LHCN-M2 (cell line): ENCODE data around the gene HIC1. TPM values are rescaled to one million over a fixed set of nuclear protein-coding genes. Genes with fewer than 3 reads are reported as not detected.

Experiments used
- DNase-seq: peaks from one replicate; pipeline ENCODE4 v3.0.0-alpha.2; 2012; ENCODE audit warnings: low read depth
- total RNA-seq: library from RNA; depleted of rRNA; stranded (reverse); fragments of >200 nt; gene quantifications from 2 replicates; pipeline ENCODE4 v1.2.3, GENCODE V29; 2014

The HIC1 gene
- total RNA-seq, 1 experiment from 2014 or later, result 8.8 TPM

DNA sequence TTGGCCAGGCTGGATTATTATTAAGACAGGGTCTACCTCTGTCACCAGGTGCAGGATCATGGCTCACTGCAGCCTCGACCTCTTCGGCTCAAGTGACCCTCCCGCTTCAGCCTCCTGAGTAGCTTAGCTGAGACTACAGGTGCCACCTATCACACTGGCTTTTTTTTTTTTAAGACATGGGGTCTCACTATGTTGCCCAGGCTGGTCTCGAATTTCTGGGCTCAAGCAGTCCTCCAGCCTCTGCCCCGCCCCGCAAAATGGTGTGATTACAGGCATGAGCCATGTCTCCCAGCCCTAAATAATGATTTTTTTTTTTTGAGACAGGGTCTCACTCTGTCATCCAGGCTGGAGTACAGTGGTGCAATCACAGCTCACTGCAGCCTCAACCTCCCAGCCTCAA, 7.3 kb upstream of the HIC1 start:
- DNase-seq, result no peak

DNA sequence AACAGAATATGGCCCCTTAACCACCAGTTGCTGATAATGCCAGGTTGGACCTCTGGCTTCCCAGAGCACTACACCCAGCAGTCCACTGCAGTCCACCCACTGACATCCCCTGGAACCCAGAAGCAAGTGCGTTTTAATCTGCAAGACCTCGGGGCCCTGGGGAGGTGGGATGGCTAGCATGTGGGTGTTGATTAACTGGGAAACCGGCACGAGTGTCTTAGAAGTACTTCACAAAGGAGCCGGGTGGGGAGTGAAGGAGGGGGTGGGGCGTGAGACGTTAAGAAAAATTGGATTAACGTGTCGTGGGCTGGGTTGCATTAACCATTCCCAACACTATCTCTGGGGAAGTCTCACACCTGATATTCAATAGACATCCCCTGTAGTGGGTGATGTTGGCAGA, 6.1 kb upstream of the HIC1 start:
- no peak for DNase-seq

DNA sequence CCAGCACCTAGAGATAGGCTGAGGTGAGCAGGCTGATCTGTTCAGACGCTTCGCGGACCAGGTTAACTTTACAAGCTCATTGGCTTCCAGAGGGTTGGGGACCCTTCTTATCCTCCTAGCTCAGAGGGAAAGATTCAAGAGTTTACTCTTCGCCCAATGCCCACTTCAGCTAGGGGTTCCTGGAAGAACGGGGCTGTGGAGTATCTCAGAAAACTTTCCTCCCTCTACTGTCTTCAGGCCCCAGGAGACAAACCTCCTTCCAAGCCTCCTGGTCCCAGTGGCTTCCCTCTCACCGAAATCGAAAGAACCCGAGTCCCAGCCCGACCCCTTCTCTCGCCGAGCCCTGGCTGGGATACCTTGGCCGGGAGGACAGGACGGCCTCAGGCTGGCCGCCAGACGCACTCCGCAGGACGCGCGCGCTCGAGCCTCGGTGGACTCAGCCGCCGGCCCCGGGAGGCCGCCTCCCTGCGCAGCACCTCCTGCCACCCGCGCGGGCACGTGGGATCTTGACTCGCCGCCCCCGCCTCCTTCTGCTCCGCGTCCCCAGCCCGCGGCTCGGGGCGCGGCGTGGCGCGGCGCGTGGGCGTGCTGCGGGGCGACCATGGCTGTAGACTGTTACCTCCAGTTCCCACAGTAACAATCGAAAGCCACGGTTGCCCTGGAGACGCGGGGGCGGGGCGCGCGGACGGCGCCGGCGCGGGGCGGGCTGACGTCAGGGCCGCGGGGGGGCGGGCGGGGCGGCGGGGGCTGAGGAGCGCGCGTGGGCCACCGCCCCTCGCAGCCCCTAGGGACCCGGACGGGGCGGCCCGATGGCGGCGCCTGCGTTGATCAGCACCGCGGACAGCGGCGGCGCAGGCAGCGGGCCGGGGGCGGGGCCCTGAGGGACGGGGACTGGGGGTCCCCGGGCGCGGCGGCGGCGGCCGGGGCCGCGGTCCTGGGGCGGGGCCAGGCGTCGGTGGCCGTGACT, 5.3 kb upstream of the HIC1 start:
- DNase-seq, result peak; percentile 74

DNA sequence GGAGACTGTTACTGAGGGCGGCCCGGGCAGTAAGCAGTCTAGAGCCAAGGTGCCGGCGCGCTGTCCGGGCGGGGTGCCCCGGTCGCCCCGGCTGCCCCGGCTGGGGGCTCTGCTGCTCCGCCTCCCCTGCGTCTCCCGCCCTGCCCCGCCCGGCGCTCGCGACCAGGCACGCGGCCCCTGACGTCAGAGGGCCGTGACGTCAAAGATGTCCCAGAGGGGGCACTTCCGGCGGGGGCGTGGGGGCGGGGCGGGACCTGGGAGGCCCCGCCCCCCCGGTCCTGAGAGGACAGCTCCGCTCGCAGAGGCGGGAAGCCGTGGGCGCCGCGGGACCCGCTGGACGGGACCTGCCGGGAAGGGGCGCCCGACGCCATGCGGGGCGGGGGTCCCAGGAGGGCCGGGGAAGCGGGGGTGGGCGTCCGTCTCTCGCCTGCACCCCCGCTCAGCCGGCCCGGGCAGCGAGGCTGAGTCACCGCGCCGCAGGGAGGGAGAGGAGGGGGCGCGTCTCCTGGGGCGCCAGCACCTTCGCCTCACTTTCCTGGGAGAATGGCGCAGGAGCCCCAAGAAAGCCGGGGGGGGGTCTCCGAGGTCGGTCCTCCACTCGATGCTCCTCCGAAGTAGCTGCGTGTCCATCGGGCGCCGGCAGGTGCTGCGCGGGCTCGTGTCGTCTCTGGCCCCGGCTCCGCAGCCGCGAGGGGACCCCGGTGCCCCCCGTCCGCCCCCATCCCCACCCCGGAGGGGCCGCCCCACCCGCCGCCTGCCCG, 4.4 kb upstream of the HIC1 start:
- peak; percentile 67 for DNase-seq

DNA sequence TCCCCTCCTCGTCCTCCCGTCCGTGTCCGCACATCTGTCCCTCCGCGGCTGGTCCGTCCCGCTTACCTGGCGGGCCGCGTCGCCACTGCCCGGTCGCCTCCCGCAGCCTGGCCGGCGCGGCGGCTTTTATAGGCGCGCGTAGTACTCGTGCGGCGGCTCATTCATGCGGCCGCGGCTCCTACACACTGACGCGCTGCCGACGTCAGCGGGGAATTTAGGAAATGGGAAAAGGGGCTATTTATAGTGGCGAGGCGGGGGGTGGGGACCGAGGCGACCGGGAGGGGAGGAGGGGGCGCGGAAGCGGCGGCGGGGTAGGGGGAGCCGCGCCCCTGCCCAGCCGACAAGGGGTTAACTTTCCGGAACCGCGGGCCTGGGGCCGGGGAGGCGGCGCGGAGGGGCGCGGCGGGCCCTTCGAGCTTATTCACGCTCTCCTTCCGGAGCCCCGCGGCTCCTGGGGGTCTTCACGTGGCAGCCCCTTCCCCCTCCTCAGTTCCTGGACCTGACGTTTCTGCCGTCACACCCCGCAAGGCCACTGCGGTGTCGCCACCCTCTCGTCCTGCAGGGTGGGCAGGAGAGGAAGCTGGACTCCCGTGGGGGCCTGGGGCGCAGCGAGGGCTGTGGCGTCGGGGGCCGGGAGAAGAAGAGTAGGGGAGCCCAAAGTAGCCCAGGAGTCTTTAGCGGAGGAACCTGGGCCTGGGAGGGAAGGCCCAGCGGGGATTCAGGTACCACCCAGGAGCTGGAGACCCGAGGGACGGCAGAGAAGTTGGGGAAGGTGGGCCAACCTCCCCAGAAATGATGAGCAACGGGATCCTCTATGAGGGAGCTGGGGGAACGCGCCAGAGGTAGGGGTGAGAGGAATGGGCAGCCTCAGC, 3.6 kb upstream of the HIC1 start:
- DNase-seq, result no peak

DNA sequence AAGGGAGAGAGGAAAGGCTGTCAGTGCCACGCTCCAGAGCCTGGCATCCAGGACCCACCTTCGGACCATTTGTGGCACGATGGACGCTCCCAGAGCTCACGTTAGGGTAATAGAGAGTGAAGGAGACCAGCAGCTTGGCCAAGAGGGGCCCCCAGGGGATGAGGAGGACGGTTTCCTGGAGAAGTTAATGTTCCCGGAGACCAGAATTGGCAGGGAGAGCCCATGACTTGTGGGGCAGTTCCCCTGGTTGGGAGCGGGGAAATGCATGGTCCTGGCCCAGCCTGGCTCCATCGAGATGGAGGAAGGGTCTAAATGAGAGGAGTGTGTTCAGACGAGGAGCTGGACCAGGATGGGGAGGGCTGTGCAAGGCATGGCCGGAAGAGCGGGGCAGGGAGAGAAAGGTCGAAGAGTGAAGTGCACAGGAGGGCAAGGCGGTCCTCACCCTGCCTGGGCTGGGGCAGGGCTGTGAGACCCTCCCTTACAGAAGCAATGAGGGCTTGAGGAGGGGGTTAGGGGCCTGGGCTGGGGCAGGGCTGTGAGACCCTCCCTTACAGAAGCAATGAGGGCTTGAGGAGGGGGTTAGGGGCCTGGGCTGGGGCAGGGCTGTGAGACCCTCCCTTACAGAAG, 2.9 kb upstream of the HIC1 start:
- no peak for DNase-seq

DNA sequence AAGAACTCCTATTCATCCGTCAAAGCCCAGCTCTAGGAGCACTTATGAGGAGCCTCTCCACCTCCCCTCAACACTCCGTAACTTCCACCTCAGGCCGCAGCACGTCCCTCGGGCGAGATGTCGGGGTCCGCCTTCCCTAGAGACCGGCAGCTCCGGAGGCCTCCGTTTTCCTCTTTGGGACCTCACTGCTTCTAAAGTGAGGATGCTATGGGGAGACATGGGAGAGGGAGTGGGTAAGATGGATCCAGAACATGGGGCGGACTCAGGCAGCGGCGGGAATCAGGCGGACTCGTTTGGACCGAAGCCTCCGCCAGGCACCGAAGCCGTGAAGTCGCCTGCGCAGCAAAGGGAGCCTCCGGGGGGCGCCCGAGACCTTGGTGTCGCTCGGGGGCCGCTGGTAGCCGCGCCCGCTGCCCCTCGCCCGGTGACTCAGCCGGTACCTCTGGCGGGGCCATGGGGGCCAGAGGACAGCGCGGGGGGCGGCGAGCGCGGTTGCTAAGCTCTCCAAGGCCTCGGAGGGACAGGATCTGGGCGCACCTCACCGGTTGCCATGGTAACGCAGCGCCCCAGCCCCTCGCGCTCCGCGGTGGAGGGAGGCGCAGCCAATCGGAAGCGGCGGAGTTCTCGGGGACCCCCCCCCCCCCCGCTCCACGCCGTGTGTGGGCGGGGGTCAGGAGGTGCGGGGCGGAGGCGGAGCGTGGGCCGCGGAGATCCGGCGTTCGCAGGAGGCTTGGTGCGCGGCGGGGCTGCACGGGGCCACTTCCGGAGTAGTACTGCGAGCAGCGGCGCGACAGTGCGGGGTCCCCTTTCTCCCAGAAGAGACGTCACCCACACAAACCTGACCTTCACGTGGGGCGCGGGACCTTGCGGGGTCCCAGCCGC, 1.3 kb upstream of the HIC1 start:
- no peak for DNase-seq

DNA sequence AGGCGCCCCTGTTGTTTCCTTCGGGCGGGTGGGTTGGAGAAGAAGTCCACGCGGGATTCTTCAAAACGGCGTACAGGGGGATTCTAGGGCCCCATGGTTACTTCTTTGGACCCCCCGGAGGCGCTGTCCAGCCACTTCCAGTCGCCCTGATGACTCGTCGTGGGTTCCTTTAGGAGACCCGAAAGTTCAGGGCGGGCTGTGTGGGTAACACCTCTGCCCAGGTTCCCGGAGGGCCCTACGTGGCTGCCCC, 716 bp upstream of the HIC1 start:
- no peak for DNase-seq

DNA sequence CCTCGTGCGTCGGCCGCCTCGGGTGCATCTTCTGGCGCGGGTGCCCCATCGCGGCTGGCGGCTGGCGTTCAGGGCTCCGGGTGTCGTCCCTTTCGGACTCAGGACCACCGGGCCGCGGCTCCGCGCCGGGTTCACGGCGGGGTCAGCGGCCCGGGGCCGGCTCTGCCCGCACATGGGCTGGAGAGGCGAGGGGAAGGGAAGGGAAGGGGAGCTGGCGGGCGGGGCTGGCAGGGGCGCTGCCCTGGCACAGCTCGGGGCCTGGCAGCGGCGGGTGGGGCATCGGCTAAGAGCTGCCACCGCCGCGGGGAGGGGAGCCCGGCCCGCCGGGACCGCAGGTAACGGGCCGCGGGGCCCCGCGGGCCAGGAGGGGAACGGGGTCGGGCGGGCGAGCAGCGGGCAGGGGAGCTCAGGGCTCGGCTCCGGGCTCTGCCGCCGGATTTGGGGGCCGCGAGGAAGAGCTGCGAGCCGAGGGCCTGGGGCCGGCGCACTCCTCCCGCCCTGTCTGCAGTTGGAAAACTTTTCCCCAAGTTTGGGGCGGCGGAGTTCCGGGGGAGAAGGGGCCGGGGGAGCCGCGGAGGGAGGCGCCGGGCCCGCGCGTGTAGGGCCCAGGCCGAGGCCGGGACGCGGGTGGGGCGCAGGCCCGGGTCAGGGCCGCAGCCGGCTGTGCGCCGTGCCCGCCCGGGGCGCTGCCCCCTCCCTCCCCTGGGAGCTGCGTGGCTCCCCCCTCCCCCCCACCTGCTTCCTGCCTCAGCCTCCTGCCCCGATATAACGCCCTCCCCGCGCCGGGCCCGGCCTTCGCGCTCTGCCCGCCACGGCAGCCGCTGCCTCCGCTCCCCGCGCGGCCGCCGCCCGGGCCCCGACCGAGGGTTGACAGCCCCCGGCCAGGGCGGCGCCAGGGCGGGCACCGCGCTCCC, 646 bp downstream of the HIC1 start:
- DNase-seq, result no peak

DNA sequence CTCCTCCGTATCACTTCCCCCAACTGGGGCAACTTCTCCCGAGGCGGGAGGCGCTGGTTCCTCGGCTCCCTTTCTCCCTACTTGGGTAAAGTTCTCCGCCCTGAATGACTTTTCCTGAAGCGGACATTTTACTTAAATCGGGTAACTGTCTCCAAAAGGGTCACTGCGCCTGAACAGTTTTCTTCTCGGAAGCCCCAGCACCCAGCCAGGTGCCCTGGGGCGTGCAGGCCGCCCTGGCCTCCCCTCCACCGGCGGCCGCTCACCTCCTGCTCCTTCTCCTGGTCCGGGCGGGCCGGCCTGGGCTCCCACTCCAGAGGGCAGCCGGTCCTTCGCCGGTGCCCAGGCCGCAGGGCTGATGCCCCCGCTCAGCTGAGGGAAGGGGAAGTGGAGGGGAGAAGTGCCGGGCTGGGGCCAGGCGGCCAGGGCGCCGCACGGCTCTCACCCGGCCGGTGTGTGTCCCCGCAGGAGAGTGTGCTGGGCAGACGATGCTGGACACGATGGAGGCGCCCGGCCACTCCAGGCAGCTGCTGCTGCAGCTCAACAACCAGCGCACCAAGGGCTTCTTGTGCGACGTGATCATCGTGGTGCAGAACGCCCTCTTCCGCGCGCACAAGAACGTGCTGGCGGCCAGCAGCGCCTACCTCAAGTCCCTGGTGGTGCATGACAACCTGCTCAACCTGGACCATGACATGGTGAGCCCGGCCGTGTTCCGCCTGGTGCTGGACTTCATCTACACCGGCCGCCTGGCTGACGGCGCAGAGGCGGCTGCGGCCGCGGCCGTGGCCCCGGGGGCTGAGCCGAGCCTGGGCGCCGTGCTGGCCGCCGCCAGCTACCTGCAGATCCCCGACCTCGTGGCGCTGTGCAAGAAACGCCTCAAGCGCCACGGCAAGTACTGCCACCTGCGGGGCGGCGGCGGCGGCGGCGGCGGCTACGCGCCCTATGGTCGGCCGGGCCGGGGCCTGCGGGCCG, 1.6 kb downstream of the HIC1 start:
- no peak for DNase-seq

DNA sequence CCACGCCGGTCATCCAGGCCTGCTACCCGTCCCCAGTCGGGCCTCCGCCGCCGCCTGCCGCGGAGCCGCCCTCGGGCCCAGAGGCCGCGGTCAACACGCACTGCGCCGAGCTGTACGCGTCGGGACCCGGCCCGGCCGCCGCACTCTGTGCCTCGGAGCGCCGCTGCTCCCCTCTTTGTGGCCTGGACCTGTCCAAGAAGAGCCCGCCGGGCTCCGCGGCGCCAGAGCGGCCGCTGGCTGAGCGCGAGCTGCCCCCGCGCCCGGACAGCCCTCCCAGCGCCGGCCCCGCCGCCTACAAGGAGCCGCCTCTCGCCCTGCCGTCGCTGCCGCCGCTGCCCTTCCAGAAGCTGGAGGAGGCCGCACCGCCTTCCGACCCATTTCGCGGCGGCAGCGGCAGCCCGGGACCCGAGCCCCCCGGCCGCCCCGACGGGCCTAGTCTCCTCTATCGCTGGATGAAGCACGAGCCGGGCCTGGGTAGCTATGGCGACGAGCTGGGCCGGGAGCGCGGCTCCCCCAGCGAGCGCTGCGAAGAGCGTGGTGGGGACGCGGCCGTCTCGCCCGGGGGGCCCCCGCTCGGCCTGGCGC, 2.4 kb downstream of the HIC1 start:
- no peak for DNase-seq

DNA sequence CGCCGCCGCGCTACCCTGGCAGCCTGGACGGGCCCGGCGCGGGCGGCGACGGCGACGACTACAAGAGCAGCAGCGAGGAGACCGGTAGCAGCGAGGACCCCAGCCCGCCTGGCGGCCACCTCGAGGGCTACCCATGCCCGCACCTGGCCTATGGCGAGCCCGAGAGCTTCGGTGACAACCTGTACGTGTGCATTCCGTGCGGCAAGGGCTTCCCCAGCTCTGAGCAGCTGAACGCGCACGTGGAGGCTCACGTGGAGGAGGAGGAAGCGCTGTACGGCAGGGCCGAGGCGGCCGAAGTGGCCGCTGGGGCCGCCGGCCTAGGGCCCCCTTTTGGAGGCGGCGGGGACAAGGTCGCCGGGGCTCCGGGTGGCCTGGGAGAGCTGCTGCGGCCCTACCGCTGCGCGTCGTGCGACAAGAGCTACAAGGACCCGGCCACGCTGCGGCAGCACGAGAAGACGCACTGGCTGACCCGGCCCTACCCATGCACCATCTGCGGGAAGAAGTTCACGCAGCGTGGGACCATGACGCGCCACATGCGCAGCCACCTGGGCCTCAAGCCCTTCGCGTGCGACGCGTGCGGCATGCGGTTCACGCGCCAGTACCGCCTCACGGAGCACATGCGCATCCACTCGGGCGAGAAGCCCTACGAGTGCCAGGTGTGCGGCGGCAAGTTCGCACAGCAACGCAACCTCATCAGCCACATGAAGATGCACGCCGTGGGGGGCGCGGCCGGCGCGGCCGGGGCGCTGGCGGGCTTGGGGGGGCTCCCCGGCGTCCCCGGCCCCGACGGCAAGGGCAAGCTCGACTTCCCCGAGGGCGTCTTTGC, 3.1 kb downstream of the HIC1 start:
- DNase-seq, result no peak

DNA sequence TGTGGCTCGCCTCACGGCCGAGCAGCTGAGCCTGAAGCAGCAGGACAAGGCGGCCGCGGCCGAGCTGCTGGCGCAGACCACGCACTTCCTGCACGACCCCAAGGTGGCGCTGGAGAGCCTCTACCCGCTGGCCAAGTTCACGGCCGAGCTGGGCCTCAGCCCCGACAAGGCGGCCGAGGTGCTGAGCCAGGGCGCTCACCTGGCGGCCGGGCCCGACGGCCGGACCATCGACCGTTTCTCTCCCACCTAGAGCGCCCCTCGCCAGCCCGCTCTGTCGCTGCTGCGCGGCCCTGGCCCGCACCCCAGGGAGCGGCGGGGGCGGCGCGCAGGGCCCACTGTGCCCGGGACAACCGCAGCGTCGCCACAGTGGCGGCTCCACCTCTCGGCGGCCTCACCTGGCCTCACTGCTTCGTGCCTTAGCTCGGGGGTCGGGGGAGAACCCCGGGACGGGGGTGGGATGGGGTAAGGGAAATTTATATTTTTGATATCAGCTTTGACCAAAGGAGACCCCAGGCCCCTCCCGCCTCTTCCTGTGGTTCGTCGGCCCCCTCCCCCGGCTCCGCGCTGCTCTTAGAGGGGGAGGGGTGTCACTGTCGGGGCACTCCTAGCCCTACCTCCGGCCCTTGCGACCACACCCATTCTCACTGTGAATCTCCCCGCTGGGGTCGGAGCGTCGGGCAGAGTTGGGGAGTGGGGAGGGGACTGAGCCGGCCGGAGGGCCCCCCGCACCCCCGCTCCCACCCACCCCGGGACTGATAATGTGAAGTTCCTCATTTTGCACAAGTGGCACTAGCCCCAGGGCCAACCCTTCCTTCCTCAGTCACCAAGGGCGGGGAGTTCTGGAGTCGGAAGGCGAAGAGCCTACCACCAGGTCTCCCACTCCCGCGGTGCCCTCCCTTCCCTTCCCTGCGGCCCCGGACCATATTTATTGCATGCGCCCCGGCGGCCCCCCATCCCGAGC, 4.0 kb downstream of the HIC1 start:
- DNase-seq, result no peak

DNA sequence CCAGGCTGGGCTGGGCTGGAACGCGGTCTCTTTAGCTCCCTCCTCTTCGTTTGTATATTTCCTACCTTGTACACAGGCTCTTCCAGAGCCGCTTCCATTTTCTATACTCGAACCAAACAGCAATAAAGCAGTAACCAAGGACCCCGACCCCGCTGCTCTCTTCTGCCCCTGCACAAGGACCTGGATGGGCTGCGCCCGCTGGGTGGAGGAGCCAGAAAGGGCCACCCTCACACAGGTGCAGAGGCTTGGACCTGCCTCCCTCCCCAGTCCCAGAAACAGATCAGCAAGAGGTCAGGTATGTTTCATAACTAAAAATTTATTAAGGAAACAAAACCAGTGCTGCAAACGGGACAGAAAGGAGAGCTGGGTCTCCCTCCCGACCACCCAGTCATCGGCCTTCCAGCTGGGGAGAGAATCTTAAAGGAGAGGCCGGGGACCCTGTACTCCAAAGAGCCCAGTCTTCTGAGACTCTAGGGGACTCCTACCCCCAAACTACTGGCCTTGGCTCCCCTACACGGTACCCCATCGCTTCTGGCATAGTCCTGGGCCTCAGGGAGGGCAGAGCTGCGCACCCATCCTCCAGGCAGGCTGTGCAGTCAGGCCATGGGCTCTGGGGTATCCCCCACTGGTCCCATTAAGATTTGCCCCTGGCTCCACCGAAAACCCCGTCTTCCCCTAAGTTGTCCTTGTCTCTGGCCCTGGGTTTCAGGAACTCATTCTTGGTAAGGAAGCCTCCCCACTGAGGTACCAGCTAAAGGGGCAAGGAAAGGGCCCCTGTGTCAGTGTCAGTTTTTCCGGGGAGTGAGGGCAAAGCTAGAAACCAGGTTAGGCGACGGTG, 4.9 kb downstream of the HIC1 start:
- no peak for DNase-seq

DNA sequence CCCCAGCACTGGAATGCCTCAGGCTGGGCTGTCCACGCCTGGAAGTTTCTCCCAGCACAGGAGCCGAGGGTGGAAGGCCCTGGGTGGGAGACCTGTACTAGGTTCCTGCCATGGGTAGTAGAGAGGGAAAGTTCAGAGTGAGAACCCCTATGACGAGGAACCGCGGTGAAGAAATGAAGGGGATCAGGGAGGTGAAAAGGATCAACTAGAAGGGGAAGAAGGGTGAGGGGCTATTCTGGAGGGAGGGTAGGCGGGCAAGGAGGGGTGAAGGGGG, 5.4 kb downstream of the HIC1 start:
- no peak for DNase-seq
